Measurements from ENCODE around the gene ZNF672. TPM values are rescaled to one million over a fixed set of nuclear protein-coding genes. Genes with fewer than 3 reads are reported as not detected.

ZNF672 gene
- total RNA-seq, 1 donor from 2014 or later: 45.2 TPM

GRCh38 chr1:248817065-248817464 lies 21.0 kb upstream of the ZNF672 start:
- Mint-ChIP-seq H3K27ac (peak overlapping the region; percentile 59), H3K9me3 (no peaks in the 10 kb centered on the region), H3K4me1 (ENCODE audit: low read depth) (peaks cover 56% of the 10 kb centered on the region), H3K36me3 (ENCODE audit: low read depth) (peaks cover 43% of the 10 kb centered on the region), H3K27me3 (ENCODE audit: insufficient read depth) (no peaks in the 10 kb centered on the region), H3K4me3 (no peak overlapping the region)
- intact Hi-C loops (cut with micrococcal nuclease): no loop called here
- DNase-seq (ENCODE audit: low spot score): no peak

- no peak for DNase-seq (ENCODE audit: low spot score)
- Mint-ChIP-seq H3K4me3 (no peak overlapping the region), H3K9me3 (no peaks in the 10 kb centered on the region), H3K36me3 (ENCODE audit: low read depth) (peaks cover 40% of the 10 kb centered on the region), H3K4me1 (ENCODE audit: low read depth) (peaks cover 69% of the 10 kb centered on the region), H3K27me3 (ENCODE audit: insufficient read depth) (no peaks in the 10 kb centered on the region), H3K27ac (peak overlapping the region; percentile 56)
- intact Hi-C loops (cut with micrococcal nuclease): no loop called here
These were observed 19.3 kb upstream of the ZNF672 start for GRCh38 chr1:248818505-248819374.

- Mint-ChIP-seq H3K4me1 (ENCODE audit: low read depth) (peaks cover 80% of the 10 kb centered on the region), H3K27me3 (ENCODE audit: insufficient read depth) (no peaks in the 10 kb centered on the region), H3K36me3 (ENCODE audit: low read depth) (peaks cover 41% of the 10 kb centered on the region), H3K9me3 (no peaks in the 10 kb centered on the region), H3K4me3 (no peak overlapping the region), H3K27ac (peak overlapping the region; percentile 45)
- intact Hi-C loops (cut with micrococcal nuclease): no loop called here
- no peak for DNase-seq (ENCODE audit: low spot score)
These were observed 17.9 kb upstream of the ZNF672 start for GRCh38 chr1:248820041-248820585.

GRCh38 chr1:248821101-248821500 lies 16.9 kb upstream of the ZNF672 start:
- Mint-ChIP-seq H3K4me3 (no peak overlapping the region), H3K9me3 (no peaks in the 10 kb centered on the region), H3K4me1 (ENCODE audit: low read depth) (peaks cover 74% of the 10 kb centered on the region), H3K36me3 (ENCODE audit: low read depth) (peaks cover 36% of the 10 kb centered on the region), H3K27ac (no peak overlapping the region), H3K27me3 (ENCODE audit: insufficient read depth) (no peaks in the 10 kb centered on the region)
- intact Hi-C loops (cut with micrococcal nuclease): no loop called here
- DNase-seq (ENCODE audit: low spot score): no peak

- Mint-ChIP-seq H3K9me3 (no peaks in the 10 kb centered on the region), H3K27ac (no peak overlapping the region), H3K36me3 (ENCODE audit: low read depth) (peaks cover 37% of the 10 kb centered on the region), H3K4me3 (no peak overlapping the region), H3K27me3 (ENCODE audit: insufficient read depth) (no peaks in the 10 kb centered on the region), H3K4me1 (ENCODE audit: low read depth) (peaks cover 70% of the 10 kb centered on the region)
- intact Hi-C loops (cut with micrococcal nuclease): no loop called here
- no peak for DNase-seq (ENCODE audit: low spot score)
These were observed 16.4 kb upstream of the ZNF672 start for GRCh38 chr1:248821641-248822040.

- intact Hi-C loops (cut with micrococcal nuclease): no loop called here
- no peak overlapping the region for H3K4me3 Mint-ChIP-seq
- DNase-seq (ENCODE audit: low spot score): no peak
- no peaks in the 10 kb centered on the region for H3K27me3 Mint-ChIP-seq (ENCODE audit: insufficient read depth)
- peaks cover 68% of the 10 kb centered on the region for H3K4me1 Mint-ChIP-seq (ENCODE audit: low read depth)
- peaks cover 39% of the 10 kb centered on the region for H3K36me3 Mint-ChIP-seq (ENCODE audit: low read depth)
- H3K27ac Mint-ChIP-seq: no peak overlapping the region
- H3K9me3 Mint-ChIP-seq: no peaks in the 10 kb centered on the region
These were observed 15.6 kb upstream of the ZNF672 start for GRCh38 chr1:248822148-248823032.

- Mint-ChIP-seq H3K27ac (no peak overlapping the region), H3K27me3 (ENCODE audit: insufficient read depth) (no peaks in the 10 kb centered on the region), H3K4me3 (peak overlapping the region; percentile 91), H3K4me1 (ENCODE audit: low read depth) (peaks cover 64% of the 10 kb centered on the region), H3K9me3 (no peaks in the 10 kb centered on the region), H3K36me3 (ENCODE audit: low read depth) (peaks cover 36% of the 10 kb centered on the region)
- intact Hi-C loops (cut with micrococcal nuclease): no loop called here
- no peak for DNase-seq (ENCODE audit: low spot score)
These were observed 14.5 kb upstream of the ZNF672 start for GRCh38 chr1:248823517-248824001.

GRCh38 chr1:248824301-248824700 lies 13.7 kb upstream of the ZNF672 start:
- DNase-seq (ENCODE audit: low spot score): no peak
- H3K27ac Mint-ChIP-seq: no peak overlapping the region
- no peaks in the 10 kb centered on the region for H3K9me3 Mint-ChIP-seq
- H3K27me3 Mint-ChIP-seq (ENCODE audit: insufficient read depth): no peaks in the 10 kb centered on the region
- H3K36me3 Mint-ChIP-seq (ENCODE audit: low read depth): peaks cover 32% of the 10 kb centered on the region
- peak overlapping the region; percentile 91 for H3K4me3 Mint-ChIP-seq
- intact Hi-C loops (cut with micrococcal nuclease): no loop called here
- H3K4me1 Mint-ChIP-seq (ENCODE audit: low read depth): peaks cover 58% of the 10 kb centered on the region

GRCh38 chr1:248824701-248825100 lies 13.3 kb upstream of the ZNF672 start:
- intact Hi-C loops (cut with micrococcal nuclease): no loop called here
- Mint-ChIP-seq H3K4me3 (peak overlapping the region; percentile 91), H3K9me3 (no peaks in the 10 kb centered on the region), H3K36me3 (ENCODE audit: low read depth) (peaks cover 32% of the 10 kb centered on the region), H3K27ac (peak overlapping the region; percentile 100), H3K4me1 (ENCODE audit: low read depth) (peaks cover 56% of the 10 kb centered on the region), H3K27me3 (ENCODE audit: insufficient read depth) (no peaks in the 10 kb centered on the region)
- no peak for DNase-seq (ENCODE audit: low spot score)

- H3K9me3 Mint-ChIP-seq: no peaks in the 10 kb centered on the region
- H3K4me3 Mint-ChIP-seq: peak overlapping the region; percentile 91
- H3K27me3 Mint-ChIP-seq (ENCODE audit: insufficient read depth): no peaks in the 10 kb centered on the region
- intact Hi-C loops (cut with micrococcal nuclease): no loop called here
- H3K4me1 Mint-ChIP-seq (ENCODE audit: low read depth): peaks cover 53% of the 10 kb centered on the region
- peak overlapping the region; percentile 100 for H3K27ac Mint-ChIP-seq
- no peak for DNase-seq (ENCODE audit: low spot score)
- peaks cover 30% of the 10 kb centered on the region for H3K36me3 Mint-ChIP-seq (ENCODE audit: low read depth)
These were observed 12.9 kb upstream of the ZNF672 start for GRCh38 chr1:248825136-248825535.

- Mint-ChIP-seq H3K4me3 (peak overlapping the region; percentile 91), H3K36me3 (ENCODE audit: low read depth) (peaks cover 26% of the 10 kb centered on the region), H3K4me1 (ENCODE audit: low read depth) (peaks cover 49% of the 10 kb centered on the region), H3K9me3 (no peaks in the 10 kb centered on the region), H3K27me3 (ENCODE audit: insufficient read depth) (no peaks in the 10 kb centered on the region), H3K27ac (peak overlapping the region; percentile 100)
- intact Hi-C loops (cut with micrococcal nuclease): no loop called here
- no peak for DNase-seq (ENCODE audit: low spot score)
These were observed 12.5 kb upstream of the ZNF672 start for GRCh38 chr1:248825573-248825908.

GRCh38 chr1:248825909-248826760 lies 11.9 kb upstream of the ZNF672 start, which contains the start of gene SH3BP5L:
SH3BP5L (minus strand) TSS chr1:248825915; CDS start chr1:248824935, 980 bp downstream.
- H3K4me3 Mint-ChIP-seq: peak within 1 kb of the TSS; percentile 91
- H3K27me3 Mint-ChIP-seq (ENCODE audit: insufficient read depth): peaks cover 2% of the 10 kb centered on the region
- H3K9me3 Mint-ChIP-seq: no peaks in the 10 kb centered on the region
- peak; percentile 84 for DNase-seq (ENCODE audit: low spot score)
- intact Hi-C loops (cut with micrococcal nuclease): loop anchor here (1.0 kb wide), 5 partner anchors 12 to 80 kb away; partner anchors contain the start of genes PGBD2, ZNF672 and ZNF692
- H3K36me3 Mint-ChIP-seq (ENCODE audit: low read depth): peaks cover 22% of the 10 kb centered on the region
- H3K4me1 Mint-ChIP-seq (ENCODE audit: low read depth): peaks cover 44% of the 10 kb centered on the region
- H3K27ac Mint-ChIP-seq: peak within 1 kb of the TSS; percentile 100
